Hematopoietic multipotent progenitor cell treated with erythropoietin and hydrocortisone succinate and interleukin-3 and kit ligand, for 15 days (in vitro differentiated cells): ENCODE data around the gene SURF2.
"Not testable (repeated sequence)": the region's sequence is repeated elsewhere in the genome, so short reads cannot be mapped to it uniquely, and the experiment has no call there.

Source experiments
- DNase-seq: peaks from one replicate; pipeline ENCODE4 v3.0.0-alpha.2; 2015; ENCODE audit warnings: low spot score

Gene SURF2

GRCh38 chr9:133377280-133377679 is 20.9 kb downstream of the SURF2 start:
- not testable (repeated sequence) for DNase-seq

- no peak for DNase-seq
Measured at GRCh38 chr9:133377721-133378216, 21.4 kb downstream of the SURF2 start.

- DNase-seq, result no peak
Measured at GRCh38 chr9:133378408-133378962, 22.1 kb downstream of the SURF2 start.

GRCh38 chr9:133379153-133380086 is 23.1 kb downstream of the SURF2 start:
- no peak for DNase-seq

GRCh38 chr9:133380734-133381133 is 24.4 kb downstream of the SURF2 start:
- no peak for DNase-seq

GRCh38 chr9:133382507-133383141 is 26.3 kb downstream of the SURF2 start:
- DNase-seq, result no peak

- DNase-seq, result no peak
Measured at GRCh38 chr9:133383438-133383837, 27.1 kb downstream of the SURF2 start.

- no peak for DNase-seq
Measured at GRCh38 chr9:133384736-133385321, 28.5 kb downstream of the SURF2 start.

GRCh38 chr9:133385452-133385851 is 29.1 kb downstream of the SURF2 start:
- DNase-seq, result no peak

GRCh38 chr9:133386338-133386737 is 30.0 kb downstream of the SURF2 start:
- DNase-seq, result no peak

GRCh38 chr9:133387680-133388079 is 31.3 kb downstream of the SURF2 start:
- DNase-seq, result no peak

- DNase-seq, result no peak
Measured at GRCh38 chr9:133389025-133389557, 32.7 kb downstream of the SURF2 start.

GRCh38 chr9:133389562-133389961 is 33.2 kb downstream of the SURF2 start:
- DNase-seq, result no peak

GRCh38 chr9:133390713-133391112 is 34.4 kb downstream of the SURF2 start:
- no peak for DNase-seq

GRCh38 chr9:133391449-133391848 is 35.1 kb downstream of the SURF2 start:
- DNase-seq, result not testable (repeated sequence)

GRCh38 chr9:133392308-133392707 is 36.0 kb downstream of the SURF2 start:
- not testable (repeated sequence) for DNase-seq

GRCh38 chr9:133393399-133393798 is 37.0 kb downstream of the SURF2 start:
- no peak for DNase-seq

- DNase-seq, result no peak
Measured at GRCh38 chr9:133394687-133395271, 38.4 kb downstream of the SURF2 start.

- no peak for DNase-seq
Measured at GRCh38 chr9:133396952-133397351, 40.6 kb downstream of the SURF2 start.

- no peak for DNase-seq
Measured at GRCh38 chr9:133397370-133397769, 41.0 kb downstream of the SURF2 start.

GRCh38 chr9:133397895-133398294 is 41.5 kb downstream of the SURF2 start:
- DNase-seq, result no peak

- no peak for DNase-seq
Measured at GRCh38 chr9:133400292-133400691, 43.9 kb downstream of the SURF2 start.
